NCI-H1694 (cell line): ENCODE measurements around the gene TLE3.
A peak's percentile ranks its signal among the peaks of the same experiment; 100 is the strongest.
"Not testable (repeated sequence)": the region's sequence is repeated elsewhere in the genome, so short reads cannot be mapped to it uniquely, and the experiment has no call there.

Experiments used
- DNase-seq: peaks from one replicate; lab custom pipeline; 2025; lab: John Stamatoyannopoulos, UW

Gene TLE3

DNA sequence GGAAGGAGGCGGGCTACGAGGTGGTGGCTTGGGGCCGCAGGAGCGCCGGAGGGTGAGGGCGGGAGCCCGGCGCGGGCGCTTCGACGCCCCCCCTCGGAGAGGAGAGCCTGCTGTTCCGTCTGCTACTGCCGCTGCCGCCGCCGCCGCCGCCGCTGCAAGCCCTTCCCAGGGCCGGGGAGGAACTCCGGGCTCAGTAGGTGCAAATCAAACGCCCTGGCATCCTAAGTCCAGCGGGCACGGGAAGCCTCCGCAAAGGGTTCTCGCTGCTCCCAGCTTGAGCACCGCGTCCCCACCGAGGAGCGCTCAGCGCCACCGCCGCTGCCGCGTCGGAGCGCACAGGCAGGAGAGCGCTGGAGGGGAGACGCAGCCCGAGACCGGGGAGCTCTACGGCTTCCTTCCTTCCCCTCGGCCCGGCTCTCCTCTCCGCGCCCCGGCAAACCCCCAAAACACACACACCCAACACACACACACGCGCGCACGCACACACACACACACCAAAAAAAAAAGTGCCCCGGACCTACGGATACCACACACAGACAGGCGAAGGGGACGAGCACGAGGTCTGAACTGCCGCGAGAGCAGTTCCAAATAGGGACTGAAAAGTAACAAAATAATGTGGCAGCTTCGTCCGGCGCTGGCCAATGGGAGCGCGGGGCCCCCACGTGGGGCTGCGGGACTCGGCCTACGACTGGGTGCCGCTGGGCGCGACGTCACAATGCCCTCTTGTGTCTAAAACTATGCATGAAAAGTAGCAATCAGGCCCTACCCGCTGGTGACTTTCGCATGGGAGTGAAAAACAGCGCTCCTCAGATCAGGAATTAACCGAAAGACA lies at the start of gene TLE3:
TSS of gene TLE3 (minus strand) at position 597 of the 832 bp plus-strand sequence. CDS start 1,119 bp downstream, outside the sequence.
- peak; percentile 91 for DNase-seq

DNA sequence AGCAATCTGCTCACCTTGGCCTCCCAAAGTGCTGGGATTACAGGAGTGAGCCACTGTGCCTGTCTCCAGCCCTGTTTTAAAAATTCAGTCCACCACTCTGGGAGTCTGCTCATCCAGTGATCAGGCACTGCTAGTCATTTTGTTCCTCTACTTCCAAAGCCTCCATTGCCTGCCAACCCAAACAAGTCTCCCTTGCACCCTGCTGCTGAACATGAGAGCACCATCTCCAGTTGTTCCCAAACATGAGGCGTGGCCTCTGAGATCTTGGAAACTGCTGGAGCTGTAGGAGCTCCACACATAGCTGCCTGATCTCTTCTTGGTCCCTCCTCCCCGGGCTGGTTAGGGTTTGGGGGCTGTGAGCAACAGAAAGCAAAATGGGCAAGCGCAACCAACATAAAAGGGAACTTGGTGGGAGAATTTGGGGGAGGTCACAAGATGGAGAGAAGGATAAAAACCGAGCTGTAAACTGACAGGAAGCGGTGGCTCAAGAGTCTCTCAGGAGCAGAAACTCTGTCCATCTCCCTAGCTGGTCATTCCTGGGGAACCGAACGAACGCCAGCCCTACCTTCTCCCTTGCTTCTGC lies 49.6 kb upstream of the TLE3 start:
- no peak for DNase-seq

DNA sequence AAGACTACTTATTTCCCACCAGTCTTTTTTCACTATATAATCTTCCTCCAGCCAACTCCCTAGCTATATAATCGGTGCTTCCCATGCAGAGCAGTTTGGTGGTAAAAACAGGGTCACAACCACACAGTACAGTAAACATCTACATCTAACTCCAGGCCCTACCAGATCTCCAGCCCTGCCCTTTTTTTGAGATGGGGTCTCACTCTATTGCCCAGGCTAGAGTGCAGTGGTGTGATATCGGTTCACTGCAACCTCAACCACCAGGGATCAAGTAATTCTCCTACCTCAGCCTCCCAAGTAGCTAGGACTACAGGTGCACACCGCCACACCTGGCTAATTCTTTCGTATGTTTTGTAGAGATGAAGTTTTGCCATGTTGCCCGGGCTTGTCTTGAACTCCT lies 49.1 kb upstream of the TLE3 start:
- no peak for DNase-seq

DNA sequence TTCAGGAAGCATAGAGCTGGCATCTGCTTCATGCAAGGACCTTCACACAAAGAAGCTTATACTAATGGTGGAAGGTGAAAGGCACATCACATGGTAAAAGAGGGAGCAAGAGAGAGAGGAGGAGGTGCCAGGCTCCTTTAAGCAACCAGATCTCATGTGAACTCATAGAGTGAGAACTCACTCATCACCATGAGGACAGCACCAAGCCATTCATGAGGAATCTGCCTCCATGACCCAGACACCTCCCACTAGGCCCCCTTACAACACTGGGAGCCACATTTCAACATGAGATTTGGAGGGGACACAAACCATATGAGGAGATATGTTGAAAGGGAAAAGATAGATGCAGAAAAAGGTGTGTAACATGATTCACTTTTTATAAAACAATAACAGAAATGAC lies 48.4 kb upstream of the TLE3 start:
- DNase-seq = no peak

DNA sequence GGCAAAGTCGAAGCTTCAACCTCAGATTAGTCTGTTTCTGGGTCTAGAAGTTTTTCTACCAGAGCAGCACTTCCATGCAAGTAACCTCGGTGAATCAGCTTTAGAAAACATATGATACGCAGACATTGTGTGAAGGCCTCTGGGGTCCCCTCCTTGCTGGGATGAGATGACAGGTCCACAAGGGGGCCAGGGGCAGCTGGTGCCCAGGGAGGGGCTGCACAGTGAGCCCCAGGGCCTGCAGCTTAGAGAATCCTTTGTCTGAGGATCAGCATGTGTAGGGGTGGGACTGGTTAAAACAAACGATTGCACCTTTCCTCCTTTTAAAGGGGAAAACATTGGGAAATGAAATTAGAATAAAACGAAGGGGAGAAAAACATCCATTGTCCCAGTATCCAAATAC lies 47.5 kb upstream of the TLE3 start:
- DNase-seq = no peak

DNA sequence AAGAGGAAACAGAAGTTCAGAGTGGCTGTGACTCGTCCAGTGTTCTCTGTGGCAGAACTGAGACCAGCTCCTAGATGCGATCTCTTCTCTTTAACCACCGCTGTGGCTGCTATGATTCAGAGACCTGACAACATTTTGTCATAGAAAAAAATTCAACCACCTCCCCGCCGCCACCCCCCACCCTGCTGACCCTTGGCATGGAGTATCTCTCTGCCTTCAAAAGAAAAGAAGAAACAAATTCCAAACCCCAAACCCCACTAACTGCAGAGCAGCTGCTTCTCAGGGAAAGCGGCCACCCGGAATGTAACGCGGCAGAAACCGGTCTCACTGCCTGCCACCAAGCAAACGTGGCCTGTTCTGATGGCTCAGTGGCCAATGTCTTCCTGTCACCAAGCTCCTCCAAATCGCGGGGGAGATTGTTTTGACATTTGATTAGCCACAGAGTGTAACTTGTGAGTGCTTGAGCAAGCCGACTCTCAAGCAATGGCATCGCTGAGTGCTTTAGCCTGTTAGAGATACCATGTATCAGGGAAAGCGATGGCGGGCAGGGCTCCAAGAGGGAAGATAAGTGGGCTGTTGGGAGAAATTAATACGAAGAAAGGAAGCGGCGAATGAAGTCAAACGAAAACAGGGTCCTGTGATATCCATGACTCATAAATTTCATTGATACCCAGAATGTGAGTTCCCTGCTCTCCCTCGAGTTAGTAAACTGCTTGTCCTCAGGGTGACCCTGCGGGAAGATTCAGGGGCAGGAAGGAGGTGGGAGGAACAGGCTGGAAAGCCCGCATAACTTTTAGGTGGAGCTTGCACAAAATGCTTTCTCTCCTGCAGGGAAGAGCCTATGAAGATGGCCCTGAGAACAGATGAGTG lies 44.8 kb upstream of the TLE3 start:
- DNase-seq = no peak

DNA sequence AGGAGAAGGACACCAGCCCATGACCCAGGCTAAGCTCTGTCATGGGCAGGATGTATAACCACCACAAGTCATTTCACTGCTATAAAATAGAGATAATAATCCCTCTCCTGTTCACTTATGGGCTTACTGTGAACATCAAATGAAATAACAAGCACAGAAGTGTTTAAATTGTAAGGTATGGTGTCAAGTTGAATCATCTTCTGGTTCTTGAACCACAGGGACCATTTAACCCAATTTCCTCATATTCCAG lies 44.3 kb upstream of the TLE3 start:
- no peak for DNase-seq

DNA sequence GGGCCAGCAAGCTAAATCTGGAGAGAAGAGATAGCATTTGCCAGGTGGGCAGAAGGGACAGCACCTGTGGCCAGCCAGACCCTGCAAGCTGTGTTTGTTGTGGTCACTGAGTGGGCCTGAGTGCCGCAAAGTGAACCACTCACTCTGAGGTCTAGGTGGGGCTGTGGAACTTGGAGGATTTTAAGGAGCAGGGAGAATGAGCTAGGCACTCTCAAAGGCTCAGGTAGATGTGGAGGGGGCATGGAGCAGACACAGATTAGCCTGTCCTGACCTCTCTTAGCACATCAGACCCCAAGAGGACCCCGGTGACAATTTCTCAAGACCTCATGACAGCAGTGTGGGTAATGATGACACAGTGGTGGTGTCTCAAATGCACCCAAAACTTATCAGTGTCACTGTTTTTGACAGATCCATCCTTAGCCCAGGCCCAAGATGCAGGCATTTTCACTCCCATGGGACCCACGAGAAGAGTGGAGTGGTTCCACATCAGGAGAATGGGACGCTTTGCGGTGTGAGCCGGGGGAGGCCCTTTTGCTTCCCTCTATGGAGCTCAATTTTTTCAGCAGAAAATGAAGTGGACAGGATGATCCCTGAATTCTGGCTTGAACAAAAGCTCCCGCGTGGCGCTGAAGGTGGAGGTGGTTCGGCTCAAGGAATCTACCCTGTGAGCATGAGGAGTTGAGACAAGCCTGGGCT lies 43.8 kb upstream of the TLE3 start:
- no peak for DNase-seq

DNA sequence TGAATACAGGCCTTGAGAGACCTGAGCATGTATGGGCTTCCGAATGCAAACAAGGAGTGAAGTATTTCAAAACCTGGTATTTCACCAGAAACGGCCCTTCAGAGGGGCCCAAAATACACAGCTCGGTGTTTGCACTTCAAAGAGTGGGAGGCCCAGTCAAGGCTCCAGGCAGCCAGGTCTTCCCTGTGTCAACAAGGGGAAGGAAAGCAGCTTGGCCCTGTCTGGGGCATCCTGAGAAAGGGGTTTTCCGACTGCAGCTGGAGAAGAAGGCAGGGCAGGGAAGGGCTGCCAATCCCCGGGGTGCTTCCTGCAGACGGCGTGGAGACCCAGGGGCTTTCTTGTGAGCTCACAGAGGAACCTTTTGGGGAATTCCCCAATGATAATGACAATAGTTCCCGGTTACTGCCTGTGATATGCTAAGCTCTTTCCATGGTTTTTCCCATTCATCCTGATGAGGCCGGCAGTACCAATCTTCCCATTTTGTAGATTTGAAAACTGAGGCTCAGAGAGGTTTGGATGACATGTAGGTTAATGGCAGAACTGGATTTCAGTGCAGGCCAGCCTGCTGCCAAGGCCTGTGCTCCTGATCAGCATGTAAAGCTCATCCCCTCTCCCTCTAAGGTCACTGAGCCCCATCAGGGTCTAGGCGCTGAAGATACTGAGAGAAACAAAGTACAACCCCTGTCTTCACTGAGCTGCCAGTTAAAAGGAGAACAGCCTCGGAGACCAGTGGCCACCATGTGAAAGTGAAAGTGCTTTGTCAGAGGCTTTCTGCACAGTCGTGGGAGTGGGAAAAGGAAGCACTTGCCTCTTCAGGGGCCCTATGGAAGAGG lies 43.0 kb upstream of the TLE3 start:
- no peak for DNase-seq

DNA sequence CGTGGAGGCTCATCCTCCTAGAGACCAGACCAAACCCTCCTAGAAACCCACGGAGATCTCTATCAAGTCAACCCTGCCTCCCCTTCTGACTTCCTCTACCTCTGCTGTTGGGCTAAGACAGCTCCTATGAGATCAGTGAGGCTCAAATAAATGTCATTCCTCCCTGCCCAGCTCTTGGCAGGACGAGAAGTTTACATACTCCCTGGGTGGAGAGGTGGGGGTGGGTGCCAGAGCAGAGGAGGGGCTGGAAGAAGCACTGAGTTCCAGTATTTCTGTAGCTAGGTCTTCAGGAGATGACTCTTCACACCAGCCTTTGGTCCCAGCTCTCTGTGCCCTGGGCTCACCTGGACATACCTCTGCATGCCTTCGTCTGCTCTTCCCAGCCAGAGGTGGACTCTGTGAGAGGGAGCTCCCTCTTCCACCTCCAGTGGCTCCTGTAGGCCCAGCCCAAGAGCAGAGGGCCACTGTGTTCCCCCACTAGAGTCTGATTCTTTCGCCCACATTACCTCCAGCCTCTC lies 42.4 kb upstream of the TLE3 start:
- DNase-seq = no peak

DNA sequence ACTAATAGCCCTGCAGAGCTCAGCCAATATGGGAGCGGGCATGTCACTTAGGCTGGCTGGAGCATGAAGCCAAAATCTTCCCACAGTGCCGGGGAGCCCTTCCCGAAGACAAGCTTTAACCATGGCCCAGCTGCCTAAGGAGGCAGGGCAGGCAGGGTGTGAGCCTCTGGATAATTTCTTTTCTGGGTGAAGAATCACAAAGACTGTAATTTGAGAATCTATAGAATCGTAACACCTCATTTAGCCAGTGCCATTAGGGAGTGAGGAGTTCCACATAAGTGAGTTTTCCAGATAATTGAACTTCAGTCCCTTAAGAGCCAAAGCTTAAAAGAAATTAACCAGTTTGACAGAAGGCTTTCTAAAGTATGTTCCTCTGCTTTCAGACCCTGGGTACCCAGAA lies 40.2 kb upstream of the TLE3 start:
- no peak for DNase-seq

DNA sequence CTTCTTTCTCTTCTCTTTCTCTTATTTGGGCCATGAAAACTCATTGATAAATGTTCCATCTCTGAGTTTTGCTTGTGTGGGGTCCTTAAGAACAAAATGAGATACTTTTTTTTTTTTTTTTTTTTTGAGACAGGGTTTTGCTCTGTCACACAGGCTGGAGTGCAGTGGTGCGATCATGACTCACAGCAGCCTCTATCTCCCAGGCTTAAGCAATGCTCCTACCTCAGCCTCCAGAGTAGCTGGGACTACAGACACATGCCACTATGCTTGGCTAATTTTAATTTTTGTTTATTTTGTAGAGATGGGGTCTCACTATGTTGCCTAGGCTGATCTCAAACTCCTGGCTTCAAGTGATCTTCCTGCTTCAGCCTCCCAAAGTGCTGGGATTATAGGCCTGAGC lies 39.3 kb upstream of the TLE3 start:
- not testable (repeated sequence) for DNase-seq

DNA sequence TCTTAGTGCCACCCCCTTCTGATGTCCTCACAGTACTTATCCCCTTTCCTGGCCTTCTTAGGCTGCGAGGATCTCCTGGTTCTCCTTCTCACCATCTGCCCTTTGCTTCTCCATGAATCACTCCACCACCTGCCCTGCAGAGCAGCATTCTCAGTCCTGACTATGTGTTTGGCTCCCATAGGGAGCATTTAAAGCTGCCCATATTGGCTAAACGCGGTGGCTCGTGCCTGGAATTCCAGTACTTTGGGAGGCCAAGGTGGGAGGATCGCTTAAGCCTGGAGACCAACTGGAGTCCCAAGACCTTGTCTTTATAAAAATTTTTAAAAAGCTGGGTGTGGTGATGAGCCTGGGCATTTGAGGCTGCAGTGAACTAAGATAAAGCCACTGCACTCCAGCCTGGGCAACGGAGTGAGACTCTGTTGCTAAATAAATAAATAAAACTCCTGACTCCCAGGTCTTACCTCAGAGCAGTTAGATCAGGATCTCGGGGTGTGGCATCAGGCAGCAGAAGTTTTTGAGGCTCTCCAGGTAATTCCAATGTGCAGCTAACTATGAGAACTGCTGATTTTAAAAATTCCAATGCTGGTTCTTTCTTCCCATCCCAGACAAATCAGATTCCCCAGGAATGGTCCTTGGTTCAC lies 36.2 kb upstream of the TLE3 start:
- no peak for DNase-seq

DNA sequence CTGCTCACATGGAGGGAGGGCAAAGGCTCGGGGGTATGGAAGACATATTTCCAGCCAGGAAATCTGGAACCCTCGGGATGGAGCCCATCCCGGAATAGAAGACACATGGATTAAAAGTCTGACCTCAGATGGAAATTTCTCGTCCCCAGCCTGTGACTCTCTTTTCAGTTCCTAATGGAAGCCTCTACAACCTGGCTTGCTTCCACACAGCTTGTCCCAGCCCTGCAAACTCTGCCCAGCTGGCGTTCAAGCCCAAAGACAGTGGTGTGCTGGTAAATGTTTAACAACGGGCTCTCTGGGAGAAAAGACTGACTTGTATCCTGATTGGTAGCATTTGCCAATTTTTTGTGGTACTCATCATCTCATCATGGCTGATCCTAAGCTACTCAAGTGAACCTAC lies 35.6 kb upstream of the TLE3 start:
- DNase-seq = peak; percentile 19

DNA sequence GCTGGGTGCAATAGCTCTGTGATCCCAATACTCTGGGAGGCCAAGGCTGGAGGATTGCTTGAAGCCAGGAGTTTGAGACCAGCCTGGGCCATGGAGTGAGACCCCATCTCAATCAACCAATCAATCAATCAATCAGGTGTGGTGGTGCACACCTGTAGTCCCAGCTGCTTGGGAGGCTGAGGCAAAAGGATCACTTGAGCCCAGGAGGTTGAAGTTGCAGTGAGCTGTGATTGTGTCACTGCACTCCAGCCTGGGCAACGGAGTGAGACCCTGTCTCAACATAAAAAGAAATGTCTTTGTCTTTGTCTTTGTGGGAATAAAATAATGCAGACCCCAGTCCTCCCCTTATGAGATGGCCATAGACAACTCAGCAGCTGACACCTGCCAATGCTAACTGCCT lies 34.9 kb upstream of the TLE3 start:
- DNase-seq = no peak

DNA sequence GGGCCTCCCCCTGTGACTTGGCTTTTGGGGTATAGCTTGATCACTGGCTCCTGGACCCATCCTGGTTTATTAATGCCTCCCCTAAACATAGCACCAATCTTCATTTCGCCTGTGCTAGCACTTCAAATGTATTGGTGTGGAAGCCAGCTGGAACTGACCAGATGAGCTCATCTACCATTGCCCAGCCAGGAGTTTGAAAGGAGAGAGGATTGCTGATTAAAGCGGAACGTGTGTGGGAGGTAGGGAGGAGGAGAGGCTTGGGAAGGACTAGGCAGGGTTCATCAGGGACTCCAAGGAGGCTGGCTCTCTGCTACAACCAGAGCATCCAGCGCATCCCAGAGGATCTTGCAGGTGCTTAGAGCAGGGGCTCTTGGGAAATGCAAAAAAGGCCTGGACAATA lies 34.4 kb upstream of the TLE3 start:
- DNase-seq = no peak

DNA sequence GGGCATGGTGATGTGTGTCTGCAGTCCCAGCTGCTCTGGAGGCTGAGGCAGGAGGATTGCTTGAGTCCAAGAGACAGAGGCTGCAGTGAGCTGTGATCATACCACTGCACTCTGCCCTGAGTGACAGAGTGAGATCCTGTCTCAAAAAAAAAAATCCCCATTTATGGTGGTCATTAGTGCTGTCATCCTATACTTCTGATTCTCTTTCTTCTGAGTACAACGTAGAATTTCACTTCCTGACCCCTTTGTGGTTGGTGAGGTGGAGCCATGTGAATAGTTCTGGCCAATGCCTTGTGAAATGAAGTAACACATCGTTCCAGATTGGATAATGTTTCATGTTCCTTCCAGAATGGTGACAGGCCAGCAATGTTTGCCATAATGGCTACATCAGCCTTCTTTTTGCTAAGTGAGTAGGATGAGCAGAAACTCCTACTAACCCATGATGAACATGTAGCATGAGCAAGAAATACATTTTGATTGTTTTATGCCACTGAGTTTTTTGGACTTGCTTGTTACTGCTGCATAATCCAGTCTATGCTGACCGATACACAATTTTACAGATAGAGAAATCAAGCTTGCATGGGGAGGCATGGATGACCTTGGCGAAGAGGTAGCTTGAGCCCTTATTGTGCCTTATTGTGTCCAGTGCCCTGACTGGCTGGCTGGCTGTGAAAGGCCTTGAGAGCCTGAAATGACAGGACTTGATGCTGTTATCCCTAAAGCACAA lies 30.9 kb upstream of the TLE3 start:
- DNase-seq = no peak

DNA sequence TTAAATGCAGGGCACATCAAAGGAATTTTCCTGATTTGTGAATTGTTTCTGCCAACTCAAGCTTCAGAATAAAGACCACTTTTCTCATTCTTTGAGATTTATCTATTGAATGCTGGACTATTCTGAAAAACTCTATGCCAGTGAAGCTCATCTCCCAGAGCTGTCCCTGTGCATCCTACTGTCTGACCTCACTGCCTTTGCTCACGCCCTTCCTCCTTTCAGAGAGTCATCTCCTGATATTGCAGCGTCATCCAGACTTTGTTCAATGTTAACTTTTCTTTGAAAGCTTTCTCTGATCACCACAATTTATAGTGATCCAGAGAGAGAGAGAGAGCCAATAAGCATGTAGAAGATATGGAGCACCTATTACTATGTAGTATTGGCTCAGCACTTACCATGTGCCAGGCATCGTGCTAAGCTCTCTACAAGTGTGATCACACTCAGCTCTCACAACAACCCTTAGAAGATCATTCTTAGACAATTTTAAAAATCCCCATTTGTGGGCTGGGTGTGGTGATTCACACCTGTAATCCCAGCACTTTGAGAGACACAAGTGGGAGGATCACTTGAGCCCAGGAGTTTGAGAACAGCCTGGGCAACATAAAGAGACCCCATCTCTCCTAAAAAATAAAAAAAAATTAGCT lies 30.2 kb upstream of the TLE3 start:
- no peak for DNase-seq

DNA sequence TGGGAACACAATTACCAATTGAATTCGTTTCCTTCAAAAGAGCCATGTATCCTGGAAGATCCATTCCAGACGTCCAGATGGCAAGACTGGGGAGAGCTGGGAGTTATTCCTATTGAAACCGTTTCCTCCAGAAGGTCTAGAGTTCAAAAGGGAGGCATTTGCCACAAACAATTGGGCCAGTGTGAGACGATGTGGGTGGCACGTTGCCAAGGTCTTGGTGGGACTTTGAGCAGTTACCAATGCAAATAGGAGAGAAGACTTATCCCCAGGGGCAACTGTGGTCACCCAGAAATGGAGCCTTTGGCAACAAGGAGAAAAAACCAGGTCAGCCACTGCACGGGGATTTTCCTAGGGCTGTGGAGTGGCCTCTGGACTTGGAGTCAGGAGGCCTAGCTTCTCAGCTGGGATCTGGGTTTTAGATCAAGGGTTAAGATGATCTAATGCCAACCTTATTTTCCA lies 29.6 kb upstream of the TLE3 start:
- no peak for DNase-seq

DNA sequence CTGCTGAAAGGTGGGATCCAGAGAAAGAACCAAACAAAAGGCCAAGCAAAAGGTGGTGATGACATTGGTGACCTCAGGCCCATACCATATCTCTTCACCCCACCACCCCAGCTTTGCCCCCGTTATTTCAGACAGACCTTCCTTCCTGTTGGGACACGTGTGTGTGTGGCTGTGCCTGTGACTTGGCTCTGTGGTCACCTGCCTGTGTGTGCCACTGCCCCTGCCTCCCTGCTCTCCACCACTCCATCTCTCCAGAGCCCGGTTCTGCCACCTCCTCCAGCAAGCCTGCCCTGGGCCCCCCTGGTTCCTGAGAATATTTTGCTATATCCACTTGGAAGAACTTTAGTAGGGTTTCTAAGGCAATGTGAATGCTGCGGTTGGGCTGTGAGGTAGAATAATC lies 28.6 kb upstream of the TLE3 start:
- no peak for DNase-seq
